Ishikawa (cell line): ENCODE results near the gene NTN1.

Experiments used
- CEBPB ChIP-seq: IDR thresholded peaks from 2 replicates; pipeline ENCODE4 v1.6.1; 2012
- CREB1 ChIP-seq: IDR thresholded peaks from 2 replicates; pipeline ENCODE4 v1.6.1; 2012; ENCODE audit warnings: low read depth
- EGR1 ChIP-seq: IDR thresholded peaks from 2 replicates; pipeline ENCODE4 v1.6.1; 2012
- EP300 ChIP-seq: IDR thresholded peaks from 2 replicates; pipeline ENCODE4 v1.6.1; 2012; ENCODE audit warnings: borderline replicate concordance
- FOXM1 ChIP-seq: IDR thresholded peaks from 2 replicates; pipeline ENCODE4 v1.6.1; 2012; ENCODE audit warnings: low read depth, borderline replicate concordance
- MAX ChIP-seq: IDR thresholded peaks from 2 replicates; pipeline ENCODE4 v1.6.1; 2012
- NFIC ChIP-seq: IDR thresholded peaks from 2 replicates; pipeline ENCODE4 v1.6.1; 2012
- RAD21 ChIP-seq: IDR thresholded peaks from 2 replicates; pipeline ENCODE4 v1.6.1; 2012; ENCODE audit warnings: low read depth
- REST ChIP-seq: IDR thresholded peaks from 2 replicates; pipeline ENCODE4 v1.6.1; 2012; ENCODE audit warnings: low read depth, mild to moderate bottlenecking
- TAF1 ChIP-seq: IDR thresholded peaks from 2 replicates; pipeline ENCODE4 v1.6.1; 2012; ENCODE audit warnings: low read depth, mild to moderate bottlenecking
- TCF12 ChIP-seq: IDR thresholded peaks from 2 replicates; pipeline ENCODE4 v1.6.1; 2012; ENCODE audit warnings: low read depth
- TEAD4 ChIP-seq: IDR thresholded peaks from 2 replicates; pipeline ENCODE4 v1.6.1; 2012
- USF1 ChIP-seq: IDR thresholded peaks from 2 replicates; pipeline ENCODE4 v1.6.1; 2012
- YY1 ChIP-seq: IDR thresholded peaks from 2 replicates; pipeline ENCODE4 v1.6.1; 2012; ENCODE audit warnings: low read depth
- ZBTB7A ChIP-seq: IDR thresholded peaks from 2 replicates; pipeline ENCODE4 v1.6.1; 2012; ENCODE audit warnings: low read depth

The NTN1 gene

GRCh38 chr17:8981443-8981842, 39.9 kb upstream of the NTN1 start:
- TF ChIP-seq EP300 (no peak), REST (no peak), EGR1 (no peak), MAX (no peak), TAF1 (no peak), TEAD4 (no peak), CREB1 (no peak), FOXM1 (no peak), NFIC (no peak), CEBPB (no peak)

- no peak for TF ChIP-seq FOXM1
Measured at GRCh38 chr17:8985054-8985701, 36.1 kb upstream of the NTN1 start.

GRCh38 chr17:8986295-8986694, 35.0 kb upstream of the NTN1 start:
- TF ChIP-seq YY1 (no peak), FOXM1 (no peak), CREB1 (no peak), TCF12 (no peak), REST (no peak), CEBPB (no peak), USF1 (no peak), TAF1 (no peak), MAX (no peak), RAD21 (no peak), ZBTB7A (no peak), TEAD4 (no peak), EP300 (no peak)

- no peak for TF ChIP-seq TAF1
- no peak for TF ChIP-seq EP300
- TF ChIP-seq CEBPB: no peak
- TF ChIP-seq RAD21: peak; percentile 78
- no peak for TF ChIP-seq ZBTB7A
- no peak for TF ChIP-seq REST
- TF ChIP-seq NFIC: no peak
- no peak for TF ChIP-seq TEAD4
Measured at GRCh38 chr17:8991514-8992285, 29.6 kb upstream of the NTN1 start.

- TF ChIP-seq USF1 (no peak), REST (no peak), RAD21 (peak; percentile 74)
Measured at GRCh38 chr17:8994319-8994718, 27.0 kb upstream of the NTN1 start.
